ENCODE data around the gene CCNC.
A peak's percentile ranks its signal among the peaks of the same experiment; 100 is the strongest.

Gene CCNC

GRCh38 chr6:99522531-99522930 lies 45.9 kb downstream of the CCNC start:
- TF ChIP-seq CEBPB (IDR thresholded peaks at IDR 0.05) = no peak
- no peak for TF ChIP-seq REST (IDR thresholded peaks at IDR 0.05; ENCODE audit: low read depth)
- no peak for TF ChIP-seq TAF1 (IDR thresholded peaks at IDR 0.05; ENCODE audit: low read depth)
- no peak for TF ChIP-seq RAD21 (IDR thresholded peaks at IDR 0.05; ENCODE audit: low read depth)
- no peak for TF ChIP-seq EP300 (IDR thresholded peaks at IDR 0.05; ENCODE audit: borderline replicate concordance)
- no peak for TF ChIP-seq TCF12 (IDR thresholded peaks at IDR 0.05; ENCODE audit: low read depth)
- TF ChIP-seq USF1 (IDR thresholded peaks at IDR 0.05) = no peak
- TF ChIP-seq EGR1 (IDR thresholded peaks at IDR 0.05) = no peak
- no peak for TF ChIP-seq MAX (IDR thresholded peaks at IDR 0.05)
- no peak for TF ChIP-seq NFIC (IDR thresholded peaks at IDR 0.05)
- no peak for TF ChIP-seq TEAD4 (IDR thresholded peaks at IDR 0.05)
- TF ChIP-seq CREB1 (IDR thresholded peaks at IDR 0.05; ENCODE audit: low read depth) = no peak
- no peak for TF ChIP-seq ZBTB7A (IDR thresholded peaks at IDR 0.05; ENCODE audit: low read depth)
- no peak for TF ChIP-seq FOXM1 (IDR thresholded peaks at IDR 0.05; ENCODE audit: borderline replicate concordance, low read depth)
- no peak for TF ChIP-seq YY1 (IDR thresholded peaks at IDR 0.05; ENCODE audit: low read depth)

GRCh38 chr6:99521633-99522151 lies 46.8 kb downstream of the CCNC start:
- TF ChIP-seq TAF1 (IDR thresholded peaks at IDR 0.05; ENCODE audit: low read depth) = no peak
- TF ChIP-seq EP300 (IDR thresholded peaks at IDR 0.05; ENCODE audit: borderline replicate concordance) = no peak
- no peak for TF ChIP-seq ZBTB7A (IDR thresholded peaks at IDR 0.05; ENCODE audit: low read depth)

GRCh38 chr6:99520855-99521632 lies 47.4 kb downstream of the CCNC start:
- TF ChIP-seq USF1 (IDR thresholded peaks at IDR 0.05) = no peak
- peak; percentile 85 for TF ChIP-seq YY1 (IDR thresholded peaks at IDR 0.05; ENCODE audit: low read depth)
- peak; percentile 50 for TF ChIP-seq RAD21 (IDR thresholded peaks at IDR 0.05; ENCODE audit: low read depth)
- peak; percentile 60 for TF ChIP-seq TAF1 (IDR thresholded peaks at IDR 0.05; ENCODE audit: low read depth)
- no peak for TF ChIP-seq FOXM1 (IDR thresholded peaks at IDR 0.05; ENCODE audit: borderline replicate concordance, low read depth)
- no peak for TF ChIP-seq EGR1 (IDR thresholded peaks at IDR 0.05)
- no peak for TF ChIP-seq NFIC (IDR thresholded peaks at IDR 0.05)
- no peak for TF ChIP-seq TEAD4 (IDR thresholded peaks at IDR 0.05)

GRCh38 chr6:99519446-99519845 lies 49.0 kb downstream of the CCNC start:
- TF ChIP-seq EP300 (IDR thresholded peaks at IDR 0.05; ENCODE audit: borderline replicate concordance) = no peak
- TF ChIP-seq CEBPB (IDR thresholded peaks at IDR 0.05) = no peak
- TF ChIP-seq NFIC (IDR thresholded peaks at IDR 0.05) = no peak
- no peak for TF ChIP-seq USF1 (IDR thresholded peaks at IDR 0.05)

- TF ChIP-seq EGR1 (IDR thresholded peaks at IDR 0.05) (no peak), REST (IDR thresholded peaks at IDR 0.05; ENCODE audit: low read depth) (no peak), RAD21 (IDR thresholded peaks at IDR 0.05; ENCODE audit: low read depth) (no peak), EP300 (IDR thresholded peaks at IDR 0.05; ENCODE audit: borderline replicate concordance) (no peak), TEAD4 (IDR thresholded peaks at IDR 0.05) (no peak), TAF1 (IDR thresholded peaks at IDR 0.05; ENCODE audit: low read depth) (no peak), USF1 (IDR thresholded peaks at IDR 0.05) (no peak), CREB1 (IDR thresholded peaks at IDR 0.05; ENCODE audit: low read depth) (no peak), MAX (IDR thresholded peaks at IDR 0.05) (no peak), CEBPB (IDR thresholded peaks at IDR 0.05) (no peak), NFIC (IDR thresholded peaks at IDR 0.05) (no peak), ZBTB7A (IDR thresholded peaks at IDR 0.05; ENCODE audit: low read depth) (no peak), YY1 (IDR thresholded peaks at IDR 0.05; ENCODE audit: low read depth) (no peak), TCF12 (IDR thresholded peaks at IDR 0.05; ENCODE audit: low read depth) (no peak), FOXM1 (IDR thresholded peaks at IDR 0.05; ENCODE audit: borderline replicate concordance, low read depth) (no peak)
Observed at GRCh38 chr6:99514089-99514488, 54.4 kb downstream of the CCNC start.
